ENCODE measurements around the gene FAM20B. TPM values are rescaled to one million over a fixed set of nuclear protein-coding genes. Genes with fewer than 3 reads are reported as not detected.

The FAM20B gene
- total and polyA plus RNA-seq, 2 of the 8 experiments (the other 6 are each of a cell fraction or from before 2014, with no cell fraction given): 8.3 to 36.6 TPM

GRCh38 chr1:179029321-179029759 lies 3.6 kb downstream of the FAM20B start:
- Histone ChIP-seq H3K4me2 (ENCODE audit: insufficient read depth in 1 of 2, low read depth in 2 of 2, low read length in 2 of 2) (peak overlapping the region; percentile 5 to 34; a peak in 3 of 4 replicates), H3K9me3 (ENCODE audit: insufficient read depth in 2 of 2, low read depth in 1 of 2, low read length in 1 of 2) (no peaks in the 10 kb centered on the region), H3K18ac (ENCODE audit: extremely low read depth, low read length) (no peak overlapping the region), H3K4me3 (ENCODE audit: extremely low read depth in 1 of 4, insufficient read depth in 2 of 4, low read depth in 3 of 4, low read length in 4 of 4) (no peak overlapping the region), H2BK20ac (ENCODE audit: low read length) (no peak overlapping the region), H3K23ac (ENCODE audit: insufficient read length) (no peak overlapping the region), H4K20me1 (replicated peaks in 1 of 2; ENCODE audit: control insufficient read depth in 1 of 2, insufficient read depth in 2 of 2, low read length in 2 of 2) (peaks cover 0 to 7% of the 10 kb centered on the region in 2 experiments), H2AK5ac (ENCODE audit: low read depth, low read length) (no peak overlapping the region), H3K56ac (replicated peaks; ENCODE audit: insufficient read length, low read depth, low read length) (no peak overlapping the region), H3K14ac (ENCODE audit: insufficient read length) (no peak overlapping the region), H3K27ac (ENCODE audit: low read depth, low read length) (no peak overlapping the region), H3K4me1 (replicated peaks in 1 of 4; ENCODE audit: control insufficient read depth in 3 of 4, insufficient read depth in 4 of 4, low read length in 3 of 4) (peaks cover 0 to 15% (median 9%) of the 10 kb centered on the region in 4 experiments; a peak in 3 of 7 replicates), H3K23me2 (ENCODE audit: low read depth, low read length) (peaks cover 4% of the 10 kb centered on the region; the same call in 1 of the 2 replicates), H3K79me2 (ENCODE audit: control insufficient read depth in 1 of 2, insufficient read depth in 2 of 2, low read length in 2 of 2) (peaks cover 0 to 73% of the 10 kb centered on the region in 2 experiments; a peak in 2 of 4 replicates), H2BK5ac (ENCODE audit: low read depth, low read length) (no peak overlapping the region), H2BK15ac (ENCODE audit: low read length) (no peak overlapping the region), H2BK12ac (ENCODE audit: low read depth, low read length) (no peak overlapping the region), H4K5ac (ENCODE audit: insufficient read length, low read depth, low read length) (no peak overlapping the region), H3K4ac (replicated peaks; ENCODE audit: insufficient read length, low read depth, low read length) (no peak overlapping the region), H3K79me1 (ENCODE audit: low read depth, low read length) (peaks cover 4% of the 10 kb centered on the region), H4K8ac (ENCODE audit: extremely low read depth, insufficient read depth, low read length) (no peak overlapping the region), H3K9ac (replicated peaks in 1 of 4; ENCODE audit: extremely low read depth in 1 of 4, low read depth in 3 of 4, low read length in 3 of 4) (no peak overlapping the region), H4K91ac (replicated peaks; ENCODE audit: insufficient read length, low read length) (no peak overlapping the region), H2BK120ac (replicated peaks; ENCODE audit: low read depth, low read length) (no peak overlapping the region), H3K27me3 (replicated peaks in 1 of 4; ENCODE audit: control insufficient read depth in 3 of 4, extremely low read depth in 1 of 4, insufficient read depth in 3 of 4, low read length in 3 of 4) (no peaks in the 10 kb centered on the region), H2AFZ (ENCODE audit: low read length) (no peak overlapping the region), H3K36me3 (ENCODE audit: control insufficient read depth in 2 of 4, insufficient read depth in 4 of 4, low read length in 3 of 4) (no peaks in the 10 kb centered on the region)
- no peak for DNase-seq (ENCODE audit: low read depth in 1 of 2, low spot score in 2 of 2)
- CTCF ChIA-PET (ENCODE audit: partially characterized antibody): interaction anchor here (1.1 to 1.5 kb wide), 3 partner anchors 15 to 49 kb away, joined by 3 to 4 read pairs (median 3); no protein-coding TSS in a partner anchor
- 29% methylated on average over 3 of the region's 3 CpGs; no CpG with 5 or more reads in 1 of the 2 experiments for WGBS, 2 experiments (ENCODE audit: extremely low coverage in 1 of 2, insufficient coverage in 1 of 2, insufficient read length in 1 of 2, insufficient replicate concordance in 2 of 2, low coverage in 1 of 2, low lambda C conversion rate in 2 of 2, missing lambda C conversion rate in 1 of 2)
- POLR2A ChIA-PET (ENCODE audit: partially characterized antibody): interaction anchor here (1.0 to 3.0 kb wide), 3 partner anchors 13 to 487 kb away, joined by 3 to 7 read pairs (median 4); no protein-coding TSS in a partner anchor
- no peak for FAIRE-seq
- TF ChIP-seq POLR2AphosphoS5 (IDR thresholded peaks at IDR 0.05; ENCODE audit: low read depth, low read length) (no peak), ASH2L (IDR thresholded peaks at IDR 0.05; ENCODE audit: low read length) (no peak), SIN3A (conservative IDR thresholded peaks at IDR 0.05 in 1 of 2, IDR thresholded peaks at IDR 0.05 in 1 of 2; ENCODE audit: low read depth in 1 of 2, low read length in 2 of 2) (peak in 1 of 2 experiments; percentile 57; a peak in 1 of 4 replicates), BACH1 (IDR thresholded peaks at IDR 0.05; ENCODE audit: low read length) (no peak), EGR1 (IDR thresholded peaks at IDR 0.05; ENCODE audit: borderline replicate concordance, low read depth, low read length) (no peak), SP2 (IDR thresholded peaks at IDR 0.05; ENCODE audit: low read length) (no peak)
